Tibial nerve (tissue), 4 donors: ENCODE measurements around the gene IGSF9. TPM values are rescaled to one million over a fixed set of nuclear protein-coding genes. Genes with fewer than 3 reads are reported as not detected.

ENCODE experiments used
- DNase-seq, 2 donors: peaks; one replicate each; pipeline ENCODE4 v3.0.0-alpha.2; 2019; ENCODE audit warnings: low spot score in 2 of 2
- H3K27ac ChIP-seq, 4 donors: fragments of 200-600 bp; sonication (generic) in 3 of 4; one replicate each; pipeline ENCODE4 v1.5.1; 2017 to 2019; ENCODE audit warnings: mild to moderate bottlenecking in 1 of 4
- H3K27me3 ChIP-seq, 2 donors: fragments of 200-600 bp; sonication (generic) in 1 of 2; one replicate each; pipeline versions ENCODE4 v1.5.1 to v1.6.0; 2017 to 2019
- H3K36me3 ChIP-seq, 3 donors: fragments of 200-600 bp; sonication (generic); one replicate each; pipeline ENCODE4 v1.5.1; 2018 to 2019
- H3K4me1 ChIP-seq, 4 donors: fragments of 200-600 bp; sonication (generic) in 3 of 4; one replicate each; pipeline ENCODE4 v1.5.1; 2017 to 2019
- H3K4me3 ChIP-seq, 4 donors: fragments of 200-600 bp; sonication (generic) in 3 of 4; one replicate each; pipeline ENCODE4 v1.5.1; 2017 to 2019; ENCODE audit warnings: mild to moderate bottlenecking in 1 of 4, moderate library complexity in 1 of 4
- H3K9me3 ChIP-seq, 4 donors: fragments of 200-600 bp; sonication (generic) in 3 of 4; one replicate each; pipeline ENCODE4 v1.5.1; 2017 to 2019
- EP300 ChIP-seq, 2 donors: sonication (generic); formaldehyde crosslinking; IDR thresholded peaks; one replicate each; pipeline ENCODE4 v1.6.1; 2017; ENCODE audit warnings: antibody characterized with exemption in 2 of 2, mild to moderate bottlenecking in 1 of 2
- POLR2A ChIP-seq, 2 donors: fragments of 450-650 bp; IDR thresholded peaks; one replicate each; pipeline ENCODE4 v1.6.1; 2017; ENCODE audit warnings: antibody characterized with exemption in 2 of 2, mild to moderate bottlenecking in 2 of 2, moderate library complexity in 2 of 2
- WGBS, 2 donors: methylation state at CpG; one replicate each; pipeline ENCODE4 v1.1.5; 2018; 5-methylcytosine and 5-hydroxymethylcytosine counted together
- total RNA-seq, 4 donors: library from RNA; depleted of rRNA; stranded (reverse); fragments of >200 nt; gene quantifications; one replicate each; pipeline ENCODE4 v1.1.0, GENCODE V29; 2016
- TF ChIP-seq, protein P1 (sequence below), 5 experiments: fragments of 200-600 bp in 3 of 5; fragments of 450-650 bp in 2 of 5; sonication (generic) in 3 of 5; IDR thresholded peaks; one replicate each; pipeline ENCODE4 v1.5.1; 2016 to 2019; ENCODE audit warnings: antibody characterized with exemption in 5 of 5, mild to moderate bottlenecking in 3 of 5, moderate library complexity in 2 of 5

IGSF9 gene
- total RNA-seq, 4 donors from 2014 or later, result 0.20 to 0.63 TPM; not detected in 2

DNA sequence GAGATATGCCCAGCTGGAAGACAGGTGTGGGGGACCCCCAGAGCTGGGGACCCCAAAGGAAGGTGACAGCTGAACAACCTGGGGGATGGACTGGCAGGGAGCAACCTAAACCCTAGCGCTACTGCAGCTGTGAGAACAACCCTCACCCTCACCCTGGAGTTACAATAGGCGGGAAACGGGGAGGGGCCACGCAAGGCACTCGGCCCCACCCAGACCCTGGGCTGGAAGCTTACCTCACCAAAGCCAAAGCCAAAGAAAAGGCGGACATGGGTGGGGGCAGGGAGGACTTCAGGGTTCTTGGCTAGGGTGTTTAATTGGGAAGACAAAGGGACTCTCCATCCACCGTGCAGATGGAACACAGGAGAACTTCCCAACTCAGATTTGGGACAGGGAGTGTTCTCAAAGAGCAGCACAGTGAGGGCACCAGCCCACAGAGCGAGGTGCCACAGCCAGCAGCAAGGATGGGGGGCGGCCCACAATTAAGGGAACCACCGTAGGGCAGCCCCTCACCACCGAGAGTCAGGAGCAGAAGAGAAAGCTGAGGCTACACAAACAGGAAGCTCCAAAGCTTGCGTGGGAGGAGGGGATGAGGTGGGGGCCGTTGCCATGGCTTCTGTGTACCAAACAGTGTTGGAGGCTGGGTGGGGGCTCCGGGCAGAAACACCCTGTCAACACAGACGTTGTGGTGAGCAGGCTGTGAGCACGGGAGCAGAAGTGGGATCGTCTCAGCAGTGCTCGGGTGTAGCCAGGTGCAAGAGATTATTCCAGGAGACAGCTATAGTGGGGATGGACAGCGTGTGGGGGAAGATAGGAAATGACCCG, 22.0 kb downstream of the IGSF9 start:
- H3K4me1 ChIP-seq, result peaks cover 0 to 45% (median 31%) of the 10 kb centered on the region in 4 donors
- H3K27ac ChIP-seq, result peak overlapping the region; percentile 86 to 98 (median 97)
- no peaks in the 10 kb centered on the region for H3K27me3 ChIP-seq
- TF ChIP-seq EP300 (IDR thresholded peaks at IDR 0.05), result peak in 1 of 2 donors; percentile 80
- TF ChIP-seq, protein P1, sequence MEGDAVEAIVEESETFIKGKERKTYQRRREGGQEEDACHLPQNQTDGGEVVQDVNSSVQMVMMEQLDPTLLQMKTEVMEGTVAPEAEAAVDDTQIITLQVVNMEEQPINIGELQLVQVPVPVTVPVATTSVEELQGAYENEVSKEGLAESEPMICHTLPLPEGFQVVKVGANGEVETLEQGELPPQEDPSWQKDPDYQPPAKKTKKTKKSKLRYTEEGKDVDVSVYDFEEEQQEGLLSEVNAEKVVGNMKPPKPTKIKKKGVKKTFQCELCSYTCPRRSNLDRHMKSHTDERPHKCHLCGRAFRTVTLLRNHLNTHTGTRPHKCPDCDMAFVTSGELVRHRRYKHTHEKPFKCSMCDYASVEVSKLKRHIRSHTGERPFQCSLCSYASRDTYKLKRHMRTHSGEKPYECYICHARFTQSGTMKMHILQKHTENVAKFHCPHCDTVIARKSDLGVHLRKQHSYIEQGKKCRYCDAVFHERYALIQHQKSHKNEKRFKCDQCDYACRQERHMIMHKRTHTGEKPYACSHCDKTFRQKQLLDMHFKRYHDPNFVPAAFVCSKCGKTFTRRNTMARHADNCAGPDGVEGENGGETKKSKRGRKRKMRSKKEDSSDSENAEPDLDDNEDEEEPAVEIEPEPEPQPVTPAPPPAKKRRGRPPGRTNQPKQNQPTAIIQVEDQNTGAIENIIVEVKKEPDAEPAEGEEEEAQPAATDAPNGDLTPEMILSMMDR (IDR thresholded peaks at IDR 0.05), result no peak
- TF ChIP-seq POLR2A (IDR thresholded peaks at IDR 0.05), result peak; percentile 2 to 57
- H3K4me3 ChIP-seq, result peak overlapping the region; percentile 73 to 99 (median 84)
- DNase-seq, result peak; percentile 75 to 78
- 7 to 8% methylated on average over 20 of the region's 20 CpGs for WGBS, 2 donors
- peaks cover 0 to 25% (median 17%) of the 10 kb centered on the region in 3 donors for H3K36me3 ChIP-seq
- H3K9me3 ChIP-seq, result no peaks in the 10 kb centered on the region

DNA sequence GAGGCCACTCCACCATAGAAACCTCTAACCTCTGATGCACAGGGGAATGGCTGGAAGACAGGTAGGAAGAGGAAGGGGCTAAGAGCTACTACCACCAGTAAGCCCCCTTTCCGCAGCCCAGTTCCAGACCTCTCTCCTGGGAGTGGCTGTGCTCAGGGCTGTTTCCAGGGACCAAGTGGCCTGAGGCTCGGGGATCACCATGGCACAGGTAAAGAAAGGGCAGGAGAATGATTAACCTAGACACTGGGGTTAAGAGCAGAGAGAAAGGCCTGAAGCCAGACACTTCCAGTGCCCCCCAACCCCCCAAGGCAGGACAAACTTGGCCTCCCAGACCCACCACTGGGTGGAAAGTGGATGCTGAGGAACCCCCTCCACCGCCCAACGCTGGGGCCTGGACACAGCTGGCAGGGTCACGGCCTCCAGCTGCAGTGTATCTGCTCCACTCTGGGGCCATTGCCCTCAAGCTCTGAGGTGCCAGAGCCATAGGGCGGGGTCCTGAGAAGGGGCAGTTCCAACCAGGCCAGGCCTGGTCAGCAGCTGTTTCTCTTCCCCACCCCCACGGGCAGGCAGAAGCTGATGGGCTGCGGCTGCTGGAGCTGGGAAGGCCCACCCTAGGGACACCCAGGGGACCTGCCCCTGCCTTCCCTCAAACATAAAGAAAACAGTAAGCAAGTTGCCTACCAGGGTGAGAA, 22.8 kb downstream of the IGSF9 start:
- H3K27me3 ChIP-seq, result no peaks in the 10 kb centered on the region
- TF ChIP-seq EP300 (IDR thresholded peaks at IDR 0.05), result no peak
- TF ChIP-seq, protein P1 (IDR thresholded peaks at IDR 0.05), result no peak
- TF ChIP-seq POLR2A (IDR thresholded peaks at IDR 0.05), result no peak
- H3K4me3 ChIP-seq, result peak overlapping the region; percentile 73 to 99 (median 84)
- WGBS, 2 donors, result 48 to 54% methylated on average over 5 to 7 of the region's 8 CpGs
- H3K36me3 ChIP-seq, result peaks cover 0 to 32% (median 19%) of the 10 kb centered on the region in 3 donors
- no peak for DNase-seq
- no peaks in the 10 kb centered on the region for H3K9me3 ChIP-seq
- peaks cover 0 to 53% (median 31%) of the 10 kb centered on the region in 4 donors for H3K4me1 ChIP-seq
- H3K27ac ChIP-seq, result peak overlapping the region; percentile 86 to 98 (median 97)

DNA sequence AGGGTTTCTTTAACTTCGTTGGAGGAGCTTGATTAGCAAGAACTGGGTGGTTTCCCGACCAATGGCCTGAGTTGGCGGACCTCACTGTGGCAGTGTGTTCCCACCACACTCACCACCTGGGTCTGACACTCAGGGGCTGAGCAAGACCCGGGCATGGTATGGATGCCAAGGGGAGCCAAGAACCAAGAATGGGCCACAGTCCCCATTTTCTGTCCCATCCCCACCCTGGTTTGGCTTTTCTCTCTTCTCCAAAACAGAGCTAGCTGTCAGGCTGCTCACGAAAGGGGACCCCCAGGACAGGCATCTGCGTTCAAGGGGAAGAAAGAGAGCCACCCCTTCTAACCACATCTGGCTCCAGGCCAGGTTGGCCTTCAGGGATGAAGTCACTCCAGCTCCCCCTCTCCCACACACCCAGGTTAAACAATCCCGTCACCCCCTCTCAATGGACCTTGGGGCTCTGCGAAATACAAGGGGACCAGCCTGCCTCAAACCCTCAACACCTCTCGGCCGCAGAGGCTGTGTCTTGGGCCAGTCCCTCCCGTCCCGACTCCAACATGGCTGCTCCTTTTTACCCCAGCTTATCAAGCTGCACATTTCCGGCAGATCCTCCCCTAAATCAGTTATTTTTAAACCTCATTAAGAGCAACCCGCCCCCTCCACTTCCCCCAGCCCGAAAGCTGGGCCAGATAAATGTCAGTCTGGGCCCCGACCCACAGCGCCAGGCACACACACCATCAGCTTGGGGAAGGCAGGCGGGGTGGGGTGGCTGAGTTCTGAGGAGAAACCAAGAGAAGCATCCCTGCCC, 23.5 kb downstream of the IGSF9 start:
- peaks cover 0 to 40% (median 19%) of the 10 kb centered on the region in 3 donors for H3K36me3 ChIP-seq
- no peaks in the 10 kb centered on the region for H3K27me3 ChIP-seq
- no peaks in the 10 kb centered on the region for H3K9me3 ChIP-seq
- 59 to 60% methylated on average over 15 to 18 of the region's 18 CpGs for WGBS, 2 donors
- peak overlapping the region; percentile 86 to 98 (median 97) for H3K27ac ChIP-seq
- H3K4me3 ChIP-seq, result peak overlapping the region in 1 of 4 donors; percentile 74
- H3K4me1 ChIP-seq, result peaks cover 0 to 59% (median 31%) of the 10 kb centered on the region in 4 donors
- TF ChIP-seq, protein P1 (IDR thresholded peaks at IDR 0.05), result no peak
- TF ChIP-seq POLR2A (IDR thresholded peaks at IDR 0.05) (no peak), EP300 (IDR thresholded peaks at IDR 0.05) (no peak)
- DNase-seq, result no peak

DNA sequence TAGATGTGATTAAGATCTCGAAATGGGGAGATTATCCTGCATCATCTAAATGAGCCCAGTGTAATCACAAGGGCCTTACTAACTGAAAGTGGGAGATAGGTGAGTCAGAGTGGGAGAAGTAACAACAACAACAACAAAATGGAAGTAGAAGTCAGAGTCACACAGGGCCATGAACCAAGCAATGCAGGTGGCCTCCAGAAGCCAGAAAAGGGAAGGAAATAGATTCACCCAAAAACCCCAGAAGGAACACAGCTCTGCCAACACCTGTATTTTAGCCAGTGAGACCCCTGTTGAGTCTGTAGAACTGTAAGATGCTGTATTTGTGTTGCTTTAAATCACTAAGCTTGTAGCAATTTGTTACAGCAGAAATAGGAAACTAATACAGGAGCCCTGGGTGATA, 24.2 kb downstream of the IGSF9 start:
- H3K9me3 ChIP-seq, result no peaks in the 10 kb centered on the region
- peaks cover 0 to 47% (median 19%) of the 10 kb centered on the region in 3 donors for H3K36me3 ChIP-seq
- no peak for TF ChIP-seq EP300 (IDR thresholded peaks at IDR 0.05)
- TF ChIP-seq, protein P1 (IDR thresholded peaks at IDR 0.05), result no peak
- no peak for TF ChIP-seq POLR2A (IDR thresholded peaks at IDR 0.05)
- H3K4me3 ChIP-seq, result no peak overlapping the region
- DNase-seq, result no peak
- H3K27me3 ChIP-seq, result no peaks in the 10 kb centered on the region
- WGBS, 2 donors, result 65 to 76% methylated on average over 1 of the region's 1 CpG
- peak overlapping the region in 2 of 4 donors; percentile 97 to 98 for H3K27ac ChIP-seq
- peaks cover 0 to 63% (median 29%) of the 10 kb centered on the region in 4 donors for H3K4me1 ChIP-seq
